Prostate gland (tissue), 2 donors: Measurements from ENCODE around the gene TFAP2B. TPM values are rescaled to one million over a fixed set of nuclear protein-coding genes. Genes with fewer than 3 reads are reported as not detected.

ENCODE experiments used
- DNase-seq: peaks from one replicate; pipeline ENCODE4 v3.0.0-alpha.2; 2019; ENCODE audit warnings: low spot score
- H3K27ac ChIP-seq, 2 donors: fragments of 200-600 bp; sonication (generic); 2 replicates each; pipeline ENCODE4 v1.5.1; 2017 to 2019
- H3K27me3 ChIP-seq: fragments of 200-600 bp; sonication (generic); replicated peaks from 2 replicates; pipeline ENCODE4 v1.5.1; 2019; ENCODE audit not compliant: insufficient read depth
- H3K36me3 ChIP-seq, 2 donors: fragments of 200-600 bp; sonication (generic); 1 replicate in 1 of 2; 2 replicates in 1 of 2; pipeline versions ENCODE4 v1.5.1 to v1.8.1; 2017 to 2019
- H3K4me1 ChIP-seq: fragments of 200-600 bp; sonication (generic); replicated peaks from 2 replicates; pipeline ENCODE4 v1.5.1; 2019
- H3K4me3 ChIP-seq, 2 donors: fragments of 200-600 bp; sonication (generic); 2 replicates each; pipeline ENCODE4 v1.5.1; 2017 to 2019
- H3K9me3 ChIP-seq: fragments of 200-600 bp; sonication (generic); 2 replicates; pipeline ENCODE4 v1.5.1; 2017
- POLR2A ChIP-seq: fragments of 450-650 bp; IDR thresholded peaks from one replicate; pipeline ENCODE4 v1.6.1; 2016; ENCODE audit warnings: antibody characterized with exemption, mild to moderate bottlenecking
- POLR2AphosphoS5 ChIP-seq: sonication (generic); formaldehyde crosslinking; IDR thresholded peaks from one replicate; pipeline ENCODE4 v1.6.1; 2017; ENCODE audit warnings: antibody characterized with exemption
- WGBS: methylation state at CpG from one replicate; pipeline ENCODE4 v1.1.5; 2018; 5-methylcytosine and 5-hydroxymethylcytosine counted together
- intact Hi-C: fragments of 100-400 bp; cut with DNase I; formaldehyde crosslinking; loops from one replicate; pipeline ENCODE4 v1.14.2; 2022
- total RNA-seq, 2 donors: library from RNA; depleted of rRNA; stranded (reverse); fragments of >200 nt; gene quantifications; one replicate each; pipeline ENCODE4 v1.1.0, GENCODE V29; 2016
- TF ChIP-seq, protein P1 (sequence below), 4 experiments: fragments of 200-600 bp in 2 of 4; fragments of 450-650 bp in 2 of 4; sonication (generic) in 2 of 4; IDR thresholded peaks; 1 replicate in 3 of 4; 2 replicates in 1 of 4; pipeline ENCODE4 v1.5.1; 2016 to 2019; ENCODE audit warnings: antibody characterized with exemption in 4 of 4, mild to moderate bottlenecking in 2 of 4, moderate library complexity in 2 of 4

The TFAP2B gene
- total RNA-seq, 2 donors from 2014 or later, result 0.06 TPM; not detected in 1

DNA sequence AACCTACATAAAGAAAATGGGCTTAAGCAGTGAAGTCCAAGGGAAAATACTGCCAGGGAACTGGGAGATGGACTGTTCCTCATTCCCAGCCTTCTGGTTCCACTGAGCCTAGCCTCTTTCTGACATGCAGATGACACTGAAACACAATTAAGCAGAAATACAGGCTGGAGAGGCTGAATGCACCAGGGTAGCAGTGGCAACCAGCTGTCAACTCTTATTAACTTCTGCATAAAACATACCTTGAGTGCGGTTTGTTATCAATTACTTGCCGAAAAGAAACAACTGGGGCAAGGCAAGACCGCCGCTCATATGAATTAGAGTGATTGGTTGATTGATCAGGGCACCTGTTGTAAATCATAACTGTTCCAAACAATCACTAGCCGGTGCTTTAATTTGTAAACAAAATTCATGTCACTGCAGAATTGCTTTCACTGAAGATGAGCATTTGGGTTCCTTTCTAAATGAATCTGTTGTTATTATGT, 16.3 kb downstream of the TFAP2B start:
- Histone ChIP-seq H3K36me3 (no peaks in the 10 kb centered on the region), H3K4me3 (no peak overlapping the region), H3K27me3 (peaks cover 3% of the 10 kb centered on the region), H3K27ac (no peak overlapping the region), H3K4me1 (no peaks in the 10 kb centered on the region), H3K9me3 (no peaks in the 10 kb centered on the region)
- TF ChIP-seq POLR2AphosphoS5 (no peak), POLR2A (no peak)
- TF ChIP-seq, protein P1, sequence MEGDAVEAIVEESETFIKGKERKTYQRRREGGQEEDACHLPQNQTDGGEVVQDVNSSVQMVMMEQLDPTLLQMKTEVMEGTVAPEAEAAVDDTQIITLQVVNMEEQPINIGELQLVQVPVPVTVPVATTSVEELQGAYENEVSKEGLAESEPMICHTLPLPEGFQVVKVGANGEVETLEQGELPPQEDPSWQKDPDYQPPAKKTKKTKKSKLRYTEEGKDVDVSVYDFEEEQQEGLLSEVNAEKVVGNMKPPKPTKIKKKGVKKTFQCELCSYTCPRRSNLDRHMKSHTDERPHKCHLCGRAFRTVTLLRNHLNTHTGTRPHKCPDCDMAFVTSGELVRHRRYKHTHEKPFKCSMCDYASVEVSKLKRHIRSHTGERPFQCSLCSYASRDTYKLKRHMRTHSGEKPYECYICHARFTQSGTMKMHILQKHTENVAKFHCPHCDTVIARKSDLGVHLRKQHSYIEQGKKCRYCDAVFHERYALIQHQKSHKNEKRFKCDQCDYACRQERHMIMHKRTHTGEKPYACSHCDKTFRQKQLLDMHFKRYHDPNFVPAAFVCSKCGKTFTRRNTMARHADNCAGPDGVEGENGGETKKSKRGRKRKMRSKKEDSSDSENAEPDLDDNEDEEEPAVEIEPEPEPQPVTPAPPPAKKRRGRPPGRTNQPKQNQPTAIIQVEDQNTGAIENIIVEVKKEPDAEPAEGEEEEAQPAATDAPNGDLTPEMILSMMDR (IDR thresholded peaks at IDR 0.05), result no peak
- no peak for DNase-seq
- intact Hi-C loops, result no loop called here
- WGBS, result 78% methylated on average over 5 of the region's 5 CpGs

DNA sequence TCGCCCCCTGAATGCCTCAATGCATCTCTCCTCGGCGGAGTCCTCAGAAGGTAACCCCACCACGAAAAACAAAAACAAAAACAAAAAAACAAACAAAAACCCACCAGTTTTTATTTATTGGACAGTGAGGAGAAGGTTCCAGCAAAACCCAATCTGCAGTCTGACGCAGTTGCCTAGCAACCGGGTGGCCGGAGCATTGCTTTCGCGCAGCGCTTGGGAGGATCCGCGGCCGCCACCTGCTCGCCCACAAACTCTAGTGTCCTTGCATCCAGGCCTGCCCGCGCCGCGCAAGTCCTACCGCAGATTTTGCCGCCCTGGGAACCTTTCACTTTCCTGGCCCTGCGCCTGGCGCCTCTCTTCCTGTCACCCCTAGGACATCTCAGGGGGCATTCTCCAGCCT, 17.6 kb downstream of the TFAP2B start:
- Histone ChIP-seq H3K27ac (no peak overlapping the region), H3K27me3 (peaks cover 6% of the 10 kb centered on the region), H3K9me3 (no peaks in the 10 kb centered on the region), H3K4me3 (no peak overlapping the region), H3K4me1 (no peaks in the 10 kb centered on the region), H3K36me3 (no peaks in the 10 kb centered on the region)
- TF ChIP-seq, protein P1 (IDR thresholded peaks at IDR 0.05), result no peak
- TF ChIP-seq POLR2A (no peak), POLR2AphosphoS5 (no peak)
- intact Hi-C loops, result no loop called here
- DNase-seq, result no peak
- 7% methylated on average over 22 of the region's 22 CpGs for WGBS

DNA sequence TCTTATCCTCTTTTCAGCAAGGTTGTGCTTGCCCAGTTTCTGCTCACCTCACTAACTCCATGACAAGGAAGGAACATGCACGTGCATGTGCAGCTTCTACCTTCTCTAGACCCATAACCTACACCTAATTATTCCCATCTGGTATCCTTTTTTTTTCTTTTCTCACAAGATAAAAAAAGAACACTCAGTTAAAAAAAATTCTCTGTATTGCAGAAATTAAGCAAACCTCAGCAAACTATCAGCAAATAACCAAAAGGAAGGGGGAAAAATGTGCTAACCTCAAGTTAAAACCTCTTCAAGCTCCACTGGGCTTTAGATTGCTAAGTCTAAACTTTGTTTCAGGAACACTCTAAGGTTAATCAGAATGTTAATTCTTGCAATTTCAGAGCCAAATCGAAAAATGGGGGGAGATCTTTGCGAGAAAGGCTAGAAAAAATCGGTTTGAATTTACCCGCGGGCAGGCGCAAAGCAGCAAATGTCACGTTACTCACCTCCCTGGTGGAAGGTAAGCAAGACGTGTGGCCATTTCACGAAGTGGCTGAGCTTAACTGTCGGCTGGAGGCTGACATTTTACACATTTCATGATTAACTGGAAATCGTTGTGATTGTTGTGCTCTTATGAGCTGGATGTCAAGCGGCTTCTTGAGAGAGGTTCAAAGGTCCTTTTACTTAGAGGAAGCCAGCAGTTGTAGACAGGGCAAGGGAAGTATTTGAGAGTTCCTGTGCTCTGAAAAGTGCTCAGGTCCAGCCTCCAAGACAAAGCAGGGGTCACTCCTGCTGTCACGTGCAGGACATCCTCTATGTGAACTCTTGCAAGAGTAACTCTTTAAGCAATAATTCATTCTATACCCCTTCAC, 19.1 kb downstream of the TFAP2B start:
- H3K4me3 ChIP-seq, result no peak overlapping the region
- no peaks in the 10 kb centered on the region for H3K9me3 ChIP-seq
- peaks cover 19% of the 10 kb centered on the region for H3K27me3 ChIP-seq
- DNase-seq, result no peak
- no peak overlapping the region for H3K27ac ChIP-seq
- no peaks in the 10 kb centered on the region for H3K36me3 ChIP-seq
- TF ChIP-seq POLR2AphosphoS5, result no peak
- TF ChIP-seq, protein P1 (IDR thresholded peaks at IDR 0.05), result no peak
- no peak for TF ChIP-seq POLR2A
- no peaks in the 10 kb centered on the region for H3K4me1 ChIP-seq
- WGBS, result 13% methylated on average over 14 of the region's 14 CpGs
- intact Hi-C loops, result no loop called here

DNA sequence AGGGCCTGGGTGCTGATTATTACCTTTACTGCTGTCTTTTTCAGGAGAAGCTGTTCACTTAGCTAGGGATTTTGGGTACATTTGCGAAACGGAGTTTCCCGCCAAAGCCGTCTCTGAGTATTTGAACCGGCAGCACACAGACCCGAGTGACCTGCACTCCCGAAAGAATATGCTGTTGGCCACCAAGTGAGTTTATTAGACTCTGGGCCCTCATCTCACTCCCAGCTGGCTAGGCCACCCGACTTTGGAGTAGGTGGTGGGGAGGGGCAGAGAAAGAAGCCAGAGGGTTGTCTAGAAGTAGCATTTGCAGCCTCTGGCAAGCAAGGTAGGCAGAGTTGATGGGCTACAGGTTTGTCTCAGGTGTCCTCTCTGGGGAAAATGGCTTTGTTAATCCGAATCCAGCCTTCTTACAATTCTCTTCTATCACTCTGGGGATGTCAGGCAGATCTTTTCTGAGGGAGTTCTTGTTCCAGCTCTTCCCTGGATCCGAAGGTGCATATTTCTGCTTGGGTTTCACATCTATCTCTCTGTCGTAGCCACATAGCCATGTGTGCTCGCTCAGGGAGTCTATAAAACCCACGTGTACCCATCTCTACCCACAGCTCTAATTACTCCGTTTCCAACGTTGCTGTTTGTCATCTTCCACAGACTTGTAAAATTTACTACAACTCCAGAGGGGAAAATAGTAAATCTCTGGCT, 21.6 kb downstream of the TFAP2B start:
- Histone ChIP-seq H3K27me3 (peaks cover 26% of the 10 kb centered on the region), H3K36me3 (no peaks in the 10 kb centered on the region), H3K4me1 (no peaks in the 10 kb centered on the region), H3K9me3 (no peaks in the 10 kb centered on the region), H3K4me3 (no peak overlapping the region), H3K27ac (no peak overlapping the region)
- intact Hi-C loops, result no loop called here
- DNase-seq, result no peak
- no peak for TF ChIP-seq POLR2A
- TF ChIP-seq POLR2AphosphoS5, result no peak
- TF ChIP-seq, protein P1 (IDR thresholded peaks at IDR 0.05), result no peak
- WGBS, result 15% methylated on average over 15 of the region's 15 CpGs
